ENCODE measurements around the gene HLCS. TPM values are rescaled to one million over a fixed set of nuclear protein-coding genes. Genes with fewer than 3 reads are reported as not detected.

HLCS gene
- total and polyA plus RNA-seq, 2 of the 4 experiments (the other 2 are of a cell fraction): 10.6 to 21.0 TPM

GRCh38 chr21:36858320-36858957 lies 108.0 kb downstream of the HLCS start:
- DNase-seq: peak; percentile 39
- intact Hi-C loops (cut with micrococcal nuclease): no loop called here
- ChIA-PET POLR2A (ENCODE audit: unreplicated experiment) (no interaction called here), CTCF (interaction anchor here (1.5 kb wide), 1 partner anchor 28 kb away, joined by 3 read pairs; no protein-coding TSS in a partner anchor)
- ATAC-seq (ENCODE audit: low read depth): peak; percentile 42
- peaks cover 13% of the 10 kb centered on the region for H3K4me1 ChIP-seq (ENCODE audit: control insufficient read depth, insufficient read depth, low read length)
- peak overlapping the region; percentile 78 for H3K4ac ChIP-seq (ENCODE audit: low read depth, low read length)
- peak overlapping the region; percentile 76 for H2AK9ac ChIP-seq (replicated peaks; ENCODE audit: low read depth, low read length, poor library complexity)
- 0 out of 2 replicates have a peak overlapping the region, but pooled peaks have one; percentile 8 for H3K23ac ChIP-seq (ENCODE audit: low read depth, low read length)
- TF ChIP-seq NFE2L2 (IDR thresholded peaks at IDR 0.05; ENCODE audit: low read depth, low read length): no peak
- TF ChIP-seq MAZ (IDR thresholded peaks at IDR 0.05; ENCODE audit: borderline replicate concordance, low read depth, low read length): no peak
- no peak for TF ChIP-seq ELK1 (IDR thresholded peaks at IDR 0.05; ENCODE audit: borderline replicate concordance, low read depth, low read length)
- no peak for TF ChIP-seq FOS (IDR thresholded peaks at IDR 0.05; ENCODE audit: low read depth, low read length)
- TF ChIP-seq USF2 (IDR thresholded peaks at IDR 0.05; ENCODE audit: low read depth, low read length): no peak
- no peak for TF ChIP-seq MAFK (IDR thresholded peaks at IDR 0.05; ENCODE audit: low read depth, low read length)
- no peak for TF ChIP-seq POLR2A (IDR thresholded peaks at IDR 0.05; ENCODE audit: low read depth, low read length)
- TF ChIP-seq MXI1 (IDR thresholded peaks at IDR 0.05; ENCODE audit: borderline replicate concordance, low read depth, low read length): no peak
- no peak for TF ChIP-seq RAD21 (IDR thresholded peaks at IDR 0.05; ENCODE audit: low read length)
- H2BK5ac ChIP-seq (ENCODE audit: low read depth, low read length, poor library complexity, severe bottlenecking): peak overlapping the region; percentile 63
- H3K14ac ChIP-seq (replicated peaks; ENCODE audit: low read depth, low read length): peak overlapping the region; percentile 43
- H3K27ac ChIP-seq (ENCODE audit: insufficient read depth, low read length): no peak overlapping the region
- H3K9ac ChIP-seq (ENCODE audit: low read depth, low read length): no peak overlapping the region
- H3K4me3 ChIP-seq (ENCODE audit: insufficient read depth, low read depth, low read length): no peak overlapping the region
- peak overlapping the region in 1 of 2 experiments; percentile 66; a peak in 1 of 4 replicates for H4K8ac ChIP-seq (ENCODE audit: low read depth in 2 of 2, low read length in 2 of 2)
- peak overlapping the region; percentile 37; the same call in 1 of the 2 replicates for H3K18ac ChIP-seq (ENCODE audit: low read depth, low read length)
- H4K5ac ChIP-seq (ENCODE audit: low read depth, low read length): no peak overlapping the region; the same call in 1 of the 2 replicates
- H4K91ac ChIP-seq (ENCODE audit: insufficient read depth, low read depth, low read length): peak overlapping the region; percentile 61
- H3K4me2 ChIP-seq (ENCODE audit: low read depth, low read length): no peak overlapping the region
- no peaks in the 10 kb centered on the region for H4K20me1 ChIP-seq (ENCODE audit: insufficient read depth, low read length)
- H3K36me3 ChIP-seq (ENCODE audit: control insufficient read depth, insufficient read depth, low read length): no peaks in the 10 kb centered on the region
- peak overlapping the region; percentile 74 for H2BK120ac ChIP-seq (ENCODE audit: low read depth, low read length)
- H2AFZ ChIP-seq (replicated peaks; ENCODE audit: low read length, poor library complexity): peak overlapping the region; percentile 61
- dilution Hi-C loops (cut with HindIII; ENCODE audit: low sequenced_read_pairs, unreplicated experiment): no loop called here
- peak overlapping the region; percentile 60; the same call in 1 of the 2 replicates for H2BK20ac ChIP-seq (ENCODE audit: low read depth, low read length)
- peak overlapping the region; percentile 86 for H2AK5ac ChIP-seq (ENCODE audit: low read depth, low read length)
- H3K9me1 ChIP-seq (ENCODE audit: insufficient read depth, low read length): peaks cover 17% of the 10 kb centered on the region
- no TSS peak for BruUV-seq (replicated peaks)
- no peak overlapping the region for H3K56ac ChIP-seq (ENCODE audit: extremely low read depth, insufficient read depth, low read length)
- H3K9me3 ChIP-seq (ENCODE audit: control insufficient read depth, insufficient read depth, low read length): no peaks in the 10 kb centered on the region
- peaks cover 13 to 35% of the 10 kb centered on the region in 2 experiments for H3K79me1 ChIP-seq (ENCODE audit: low read depth in 1 of 2, low read length in 2 of 2)
- H3K27me3 ChIP-seq (ENCODE audit: control insufficient read depth, insufficient read depth, low read length): no peaks in the 10 kb centered on the region
- H2BK15ac ChIP-seq (ENCODE audit: low read depth, low read length): peak overlapping the region; percentile 36; the same call in 1 of the 3 replicates
- in situ Hi-C loops (cut with MboI; ENCODE audit: low sequenced_read_pairs): no loop called here
- WGBS, 2 experiments (ENCODE audit: extremely low coverage in 2 of 2, insufficient read length in 1 of 2): 100% methylated on average over 2 of the region's 7 CpGs; no CpG with 5 or more reads in 1 of the 2 experiments

Measured in IMR-90 (cell line).